Astrocyte (in vitro differentiated cells and primary cell): ENCODE measurements around the gene TBL1XR1.

Source experiments
- EZH2 ChIP-seq: IDR thresholded peaks from 2 replicates; pipeline ENCODE4 v1.6.1; 2012; ENCODE audit warnings: mild to moderate bottlenecking, low read length, inconsistent platforms; ENCODE audit not compliant: insufficient read depth
- TF ChIP-seq, protein P1 (sequence below): IDR thresholded peaks from 2 replicates; pipeline ENCODE4 v1.5.1; 2011; ENCODE audit warnings: low read depth, mild to moderate bottlenecking, inconsistent platforms, low read length, moderate library complexity; ENCODE audit not compliant: insufficient read depth

DNA sequence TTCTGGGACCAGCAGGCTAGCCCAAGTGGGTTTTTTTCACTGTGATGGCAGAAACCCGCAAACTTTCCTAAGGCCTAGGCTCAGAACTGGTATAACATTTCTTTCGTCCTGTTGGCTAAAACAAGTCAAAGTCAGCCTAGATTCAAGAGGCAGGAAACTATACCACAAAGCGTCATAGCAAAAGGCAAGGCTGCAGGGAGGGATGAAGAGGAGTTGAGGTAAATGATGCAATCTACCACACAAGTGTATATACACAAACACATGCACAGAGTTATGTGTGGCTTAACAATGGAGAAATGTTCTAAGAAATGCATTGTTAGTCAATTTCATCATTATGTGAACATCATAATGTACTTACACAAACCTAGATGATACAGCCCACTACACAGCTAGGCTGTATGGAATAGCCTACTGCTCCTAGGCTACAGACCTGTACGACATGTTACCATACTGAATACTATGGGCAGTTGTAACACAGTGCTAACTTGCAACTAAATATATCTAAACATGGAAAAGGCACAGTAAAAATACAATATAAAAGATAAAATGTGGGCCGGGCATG, 225.6 kb downstream of the TBL1XR1 start:
- TF ChIP-seq, protein P1, sequence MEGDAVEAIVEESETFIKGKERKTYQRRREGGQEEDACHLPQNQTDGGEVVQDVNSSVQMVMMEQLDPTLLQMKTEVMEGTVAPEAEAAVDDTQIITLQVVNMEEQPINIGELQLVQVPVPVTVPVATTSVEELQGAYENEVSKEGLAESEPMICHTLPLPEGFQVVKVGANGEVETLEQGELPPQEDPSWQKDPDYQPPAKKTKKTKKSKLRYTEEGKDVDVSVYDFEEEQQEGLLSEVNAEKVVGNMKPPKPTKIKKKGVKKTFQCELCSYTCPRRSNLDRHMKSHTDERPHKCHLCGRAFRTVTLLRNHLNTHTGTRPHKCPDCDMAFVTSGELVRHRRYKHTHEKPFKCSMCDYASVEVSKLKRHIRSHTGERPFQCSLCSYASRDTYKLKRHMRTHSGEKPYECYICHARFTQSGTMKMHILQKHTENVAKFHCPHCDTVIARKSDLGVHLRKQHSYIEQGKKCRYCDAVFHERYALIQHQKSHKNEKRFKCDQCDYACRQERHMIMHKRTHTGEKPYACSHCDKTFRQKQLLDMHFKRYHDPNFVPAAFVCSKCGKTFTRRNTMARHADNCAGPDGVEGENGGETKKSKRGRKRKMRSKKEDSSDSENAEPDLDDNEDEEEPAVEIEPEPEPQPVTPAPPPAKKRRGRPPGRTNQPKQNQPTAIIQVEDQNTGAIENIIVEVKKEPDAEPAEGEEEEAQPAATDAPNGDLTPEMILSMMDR = no peak
- no peak for TF ChIP-seq EZH2
